ENCODE results near the gene GCA. TPM values are rescaled to one million over a fixed set of nuclear protein-coding genes. Genes with fewer than 3 reads are reported as not detected.

The GCA gene
- total and polyA plus RNA-seq, 2 of the 13 experiments (the other 11 are each of a cell fraction or from before 2014, with no cell fraction given) = 42.0 to 48.3 TPM

DNA sequence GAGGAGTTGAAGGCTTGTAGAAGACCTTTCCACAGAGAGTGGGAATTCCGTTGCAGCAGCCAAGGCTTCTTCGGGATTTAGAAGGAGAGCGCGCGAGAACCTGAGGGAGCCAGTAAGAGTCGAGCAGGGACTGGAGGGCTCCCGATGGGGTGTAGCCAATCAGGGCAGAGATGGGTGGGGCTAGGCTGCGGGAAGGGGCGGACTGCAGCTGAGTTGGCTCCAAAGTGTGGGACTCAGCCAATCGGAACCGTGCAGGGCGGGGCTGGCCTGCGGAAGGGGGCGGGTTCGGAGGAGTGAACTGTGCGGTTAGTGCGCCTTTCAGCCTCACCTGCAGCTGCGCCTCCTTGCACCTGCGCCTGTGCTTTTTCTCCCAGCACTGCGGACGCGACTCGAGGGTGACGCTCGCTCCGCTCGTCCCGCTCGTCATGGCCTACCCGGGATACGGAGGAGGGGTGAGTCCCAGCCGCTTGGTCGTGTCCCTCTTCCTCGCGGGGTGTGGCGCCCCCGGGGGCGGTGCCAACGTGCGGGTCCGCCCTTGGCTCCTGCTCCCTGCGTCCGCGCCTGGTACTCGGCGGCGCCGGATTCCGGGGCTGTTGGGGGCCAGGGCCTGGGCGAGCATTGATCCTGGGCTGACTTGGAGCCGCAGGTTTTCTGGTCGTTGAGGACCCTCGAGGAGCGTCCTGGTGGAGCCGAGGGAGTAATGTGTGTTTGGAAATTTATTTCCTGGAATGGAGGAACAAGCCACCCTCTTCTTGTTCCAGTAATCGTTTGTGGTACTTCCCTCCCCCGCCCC is at the start of gene GCA (continued):
- TF ChIP-seq ARID3A (IDR thresholded peaks at IDR 0.05; ENCODE audit: low read depth, low read length) (no peak), MAFK (conservative IDR thresholded peaks at IDR 0.05 in 1 of 2, IDR thresholded peaks at IDR 0.05 in 1 of 2; ENCODE audit: low read length in 2 of 2) (no peak), SMAD1 (CRISPR knock-in tag; IDR thresholded peaks at IDR 0.05; ENCODE audit: borderline replicate concordance, low read depth) (0 out of 2 replicates have a peak, but pooled peaks have one; percentile 88), SIX4 (CRISPR knock-in tag; IDR thresholded peaks at IDR 0.05) (no peak), ZNF576 (CRISPR knock-in tag; IDR thresholded peaks at IDR 0.05) (peak; percentile 84; the same call in 1 of the 2 replicates), KAT2B (IDR thresholded peaks at IDR 0.05; ENCODE audit: borderline replicate concordance, low read depth, low read length) (no peak), ZNF20 (CRISPR knock-in tag; IDR thresholded peaks at IDR 0.05) (0 out of 2 replicates have a peak, but pooled peaks have one; percentile 71), CAMTA2 (CRISPR knock-in tag; IDR thresholded peaks at IDR 0.05; ENCODE audit: borderline replicate concordance) (peak; percentile 7; the same call in 1 of the 2 replicates), ZBTB42 (CRISPR knock-in tag; IDR thresholded peaks at IDR 0.05) (0 out of 2 replicates have a peak, but pooled peaks have one; percentile 79), ZSCAN22 (CRISPR knock-in tag; IDR thresholded peaks at IDR 0.05) (no peak), FOXP1 (IDR thresholded peaks at IDR 0.05) (no peak), FOXP1 (CRISPR knock-in tag; IDR thresholded peaks at IDR 0.05) (peak; percentile 15; the same call in 1 of the 2 replicates), ZNF230 (CRISPR knock-in tag; IDR thresholded peaks at IDR 0.05) (peak; percentile 64; the same call in 1 of the 2 replicates), JUN (CRISPR knock-in tag; IDR thresholded peaks at IDR 0.05) (no peak; the same call in 1 of the 2 replicates), KLF12 (CRISPR knock-in tag; IDR thresholded peaks at IDR 0.05; ENCODE audit: borderline replicate concordance) (peak; percentile 73; the same call in 1 of the 2 replicates), POLR2AphosphoS2 (IDR thresholded peaks at IDR 0.05; ENCODE audit: low read depth, low read length) (no peak)
- TF ChIP-seq, protein P1, sequence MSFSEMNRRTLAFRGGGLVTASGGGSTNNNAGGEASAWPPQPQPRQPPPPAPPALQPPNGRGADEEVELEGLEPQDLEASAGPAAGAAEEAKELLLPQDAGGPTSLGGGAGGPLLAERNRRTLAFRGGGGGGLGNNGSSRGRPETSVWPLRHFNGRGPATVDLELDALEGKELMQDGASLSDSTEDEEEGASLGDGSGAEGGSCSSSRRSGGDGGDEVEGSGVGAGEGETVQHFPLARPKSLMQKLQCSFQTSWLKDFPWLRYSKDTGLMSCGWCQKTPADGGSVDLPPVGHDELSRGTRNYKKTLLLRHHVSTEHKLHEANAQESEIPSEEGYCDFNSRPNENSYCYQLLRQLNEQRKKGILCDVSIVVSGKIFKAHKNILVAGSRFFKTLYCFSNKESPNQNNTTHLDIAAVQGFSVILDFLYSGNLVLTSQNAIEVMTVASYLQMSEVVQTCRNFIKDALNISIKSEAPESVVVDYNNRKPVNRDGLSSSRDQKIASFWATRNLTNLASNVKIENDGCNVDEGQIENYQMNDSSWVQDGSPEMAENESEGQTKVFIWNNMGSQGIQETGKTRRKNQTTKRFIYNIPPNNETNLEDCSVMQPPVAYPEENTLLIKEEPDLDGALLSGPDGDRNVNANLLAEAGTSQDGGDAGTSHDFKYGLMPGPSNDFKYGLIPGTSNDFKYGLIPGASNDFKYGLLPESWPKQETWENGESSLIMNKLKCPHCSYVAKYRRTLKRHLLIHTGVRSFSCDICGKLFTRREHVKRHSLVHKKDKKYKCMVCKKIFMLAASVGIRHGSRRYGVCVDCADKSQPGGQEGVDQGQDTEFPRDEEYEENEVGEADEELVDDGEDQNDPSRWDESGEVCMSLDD (CRISPR knock-in tag; IDR thresholded peaks at IDR 0.05; ENCODE audit: borderline replicate concordance) = no peak
- TF ChIP-seq, protein P2, sequence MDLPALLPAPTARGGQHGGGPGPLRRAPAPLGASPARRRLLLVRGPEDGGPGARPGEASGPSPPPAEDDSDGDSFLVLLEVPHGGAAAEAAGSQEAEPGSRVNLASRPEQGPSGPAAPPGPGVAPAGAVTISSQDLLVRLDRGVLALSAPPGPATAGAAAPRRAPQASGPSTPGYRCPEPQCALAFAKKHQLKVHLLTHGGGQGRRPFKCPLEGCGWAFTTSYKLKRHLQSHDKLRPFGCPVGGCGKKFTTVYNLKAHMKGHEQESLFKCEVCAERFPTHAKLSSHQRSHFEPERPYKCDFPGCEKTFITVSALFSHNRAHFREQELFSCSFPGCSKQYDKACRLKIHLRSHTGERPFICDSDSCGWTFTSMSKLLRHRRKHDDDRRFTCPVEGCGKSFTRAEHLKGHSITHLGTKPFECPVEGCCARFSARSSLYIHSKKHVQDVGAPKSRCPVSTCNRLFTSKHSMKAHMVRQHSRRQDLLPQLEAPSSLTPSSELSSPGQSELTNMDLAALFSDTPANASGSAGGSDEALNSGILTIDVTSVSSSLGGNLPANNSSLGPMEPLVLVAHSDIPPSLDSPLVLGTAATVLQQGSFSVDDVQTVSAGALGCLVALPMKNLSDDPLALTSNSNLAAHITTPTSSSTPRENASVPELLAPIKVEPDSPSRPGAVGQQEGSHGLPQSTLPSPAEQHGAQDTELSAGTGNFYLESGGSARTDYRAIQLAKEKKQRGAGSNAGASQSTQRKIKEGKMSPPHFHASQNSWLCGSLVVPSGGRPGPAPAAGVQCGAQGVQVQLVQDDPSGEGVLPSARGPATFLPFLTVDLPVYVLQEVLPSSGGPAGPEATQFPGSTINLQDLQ (CRISPR knock-in tag; IDR thresholded peaks at IDR 0.05) = 0 out of 2 replicates have a peak, but pooled peaks have one; percentile 32
